Endodermal cell (in vitro differentiated cells): ENCODE data around the gene FAAH. TPM values are rescaled to one million over a fixed set of nuclear protein-coding genes. Genes with fewer than 3 reads are reported as not detected.

Experiments used
- DNase-seq: peaks from one replicate; pipeline ENCODE4 v3.0.0-alpha.2; 2017
- H3K27ac ChIP-seq: 2 replicates; pipeline ENCODE4 v1.5.1; 2013; ENCODE audit warnings: mild to moderate bottlenecking, low read depth, low read length, moderate library complexity
- H3K27me3 ChIP-seq: 2 replicates; pipeline ENCODE4 v1.6.1; 2013; ENCODE audit warnings: mild to moderate bottlenecking, low read length, moderate library complexity; ENCODE audit not compliant: insufficient read depth, control insufficient read depth, poor library complexity, severe bottlenecking
- H3K36me3 ChIP-seq: 2 replicates; pipeline ENCODE4 v1.7.0; 2013; ENCODE audit warnings: mild to moderate bottlenecking, low read length, moderate library complexity; ENCODE audit not compliant: control insufficient read depth, insufficient read depth
- H3K4me1 ChIP-seq: one replicate; pipeline ENCODE4 v1.7.0; 2013; ENCODE audit warnings: low read length; ENCODE audit not compliant: control insufficient read depth, insufficient read depth
- H3K4me3 ChIP-seq: 2 replicates; pipeline ENCODE4 v1.5.1; 2013; ENCODE audit warnings: mild to moderate bottlenecking, low read length, moderate library complexity
- H3K9ac ChIP-seq: 2 replicates; pipeline ENCODE4 v1.6.1; 2013; ENCODE audit warnings: mild to moderate bottlenecking, low read length, moderate library complexity; ENCODE audit not compliant: poor library complexity, severe bottlenecking; ENCODE audit errors: extremely low read depth
- H3K9me3 ChIP-seq: 2 replicates; pipeline ENCODE4 v1.6.1; 2013; ENCODE audit warnings: mild to moderate bottlenecking, low read length, moderate library complexity; ENCODE audit not compliant: control insufficient read depth
- H3K27ac Mint-ChIP-seq: 2 replicates; pipeline ENCODE4 v1.8.0; 2020; ENCODE audit warnings: mixed read lengths
- H3K27me3 Mint-ChIP-seq: 2 replicates; pipeline ENCODE4 v1.8.0; 2021; ENCODE audit warnings: mild to moderate bottlenecking, mixed read lengths; ENCODE audit not compliant: insufficient read depth
- H3K36me3 Mint-ChIP-seq: 2 replicates; pipeline ENCODE4 v1.8.0; 2020; ENCODE audit warnings: low read depth, mixed read lengths
- H3K4me1 Mint-ChIP-seq: 2 replicates; pipeline ENCODE4 v1.8.0; 2020; ENCODE audit warnings: mixed read lengths
- H3K4me3 Mint-ChIP-seq: 2 replicates; pipeline ENCODE4 v1.8.0; 2020; ENCODE audit warnings: mild to moderate bottlenecking, moderate library complexity, mixed read lengths
- H3K9me3 Mint-ChIP-seq: 2 replicates; pipeline ENCODE4 v1.8.0; 2020; ENCODE audit warnings: mild to moderate bottlenecking, mixed read lengths
- WGBS, 2 experiments: methylation state at CpG; one replicate each; pipeline versions ENCODE4 v1.1.5 to v1.1.7; 2013; ENCODE audit warnings: missing lambda C conversion rate in 2 of 2, mixed read lengths in 1 of 2; ENCODE audit not compliant: insufficient coverage in 1 of 2, insufficient read length in 1 of 2; 5-methylcytosine and 5-hydroxymethylcytosine counted together
- total RNA-seq, 2 donors: library from RNA; stranded (reverse); fragmentation: NEBNext Ultra II Directional in 1 of 2; extraction: Animal tissue kit (Norgen Biotek cat#: 25700) in 1 of 2; gene quantifications; 2 replicates in 1 of 2; 3 replicates in 1 of 2; pipeline ENCODE4 v1.2.1, GENCODE V29; 2021
- TF ChIP-seq, protein P1 (sequence below): fragments of 200-600 bp; sonication (generic); conservative IDR thresholded peaks from 2 replicates; pipeline ENCODE4 v1.5.0; 2021; ENCODE audit warnings: antibody characterized with exemption, mild to moderate bottlenecking

Gene FAAH
- total RNA-seq, 2 donors from 2014 or later: 27.1 to 56.6 TPM

DNA sequence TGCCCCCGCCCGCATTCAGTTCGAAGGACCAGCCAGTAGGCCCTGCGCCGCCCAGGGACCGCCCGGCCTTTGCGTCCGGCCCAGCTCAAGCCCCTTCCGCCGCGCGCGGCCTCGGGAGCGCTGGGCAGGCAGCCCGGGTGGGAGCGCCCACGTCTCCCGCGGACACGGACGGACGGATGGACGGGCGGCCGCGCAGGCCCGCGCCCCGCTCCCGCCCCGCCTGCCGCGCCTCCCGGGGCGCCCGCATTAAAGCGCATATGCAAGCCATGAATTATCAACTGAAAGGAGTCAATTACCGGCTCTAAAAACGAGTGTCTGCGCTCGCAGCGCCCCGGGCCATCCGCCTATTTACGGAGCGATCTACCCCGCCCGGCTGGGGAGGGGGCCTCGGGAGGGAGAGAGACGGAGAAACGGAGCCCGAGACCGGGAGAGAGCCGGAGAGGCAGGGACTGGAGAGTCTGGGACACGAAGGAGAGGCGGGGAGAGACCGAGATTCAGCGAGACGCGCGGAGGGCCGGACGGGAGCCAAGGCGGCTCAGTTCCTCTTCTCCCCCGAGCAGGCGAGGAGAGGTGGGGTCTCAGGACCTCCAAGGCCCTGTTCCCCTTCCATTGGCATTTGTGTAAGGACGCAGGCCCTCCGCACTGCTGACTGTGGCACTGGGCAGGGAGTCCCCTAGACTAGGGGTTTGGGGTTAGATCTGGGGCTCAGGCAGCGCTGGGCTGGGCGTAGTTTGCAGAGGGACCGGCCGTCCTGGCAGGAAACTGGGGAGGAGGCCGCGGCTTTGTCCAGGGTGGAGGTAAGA lies 54.2 kb downstream of the FAAH start:
- Mint-ChIP-seq H3K36me3 (no peaks in the 10 kb centered on the region), H3K4me3 (peak overlapping the region; percentile 59), H3K9me3 (no peaks in the 10 kb centered on the region), H3K27me3 (peaks cover 99% of the 10 kb centered on the region), H3K4me1 (peaks cover 33% of the 10 kb centered on the region), H3K27ac (no peak overlapping the region)
- TF ChIP-seq, protein P1, sequence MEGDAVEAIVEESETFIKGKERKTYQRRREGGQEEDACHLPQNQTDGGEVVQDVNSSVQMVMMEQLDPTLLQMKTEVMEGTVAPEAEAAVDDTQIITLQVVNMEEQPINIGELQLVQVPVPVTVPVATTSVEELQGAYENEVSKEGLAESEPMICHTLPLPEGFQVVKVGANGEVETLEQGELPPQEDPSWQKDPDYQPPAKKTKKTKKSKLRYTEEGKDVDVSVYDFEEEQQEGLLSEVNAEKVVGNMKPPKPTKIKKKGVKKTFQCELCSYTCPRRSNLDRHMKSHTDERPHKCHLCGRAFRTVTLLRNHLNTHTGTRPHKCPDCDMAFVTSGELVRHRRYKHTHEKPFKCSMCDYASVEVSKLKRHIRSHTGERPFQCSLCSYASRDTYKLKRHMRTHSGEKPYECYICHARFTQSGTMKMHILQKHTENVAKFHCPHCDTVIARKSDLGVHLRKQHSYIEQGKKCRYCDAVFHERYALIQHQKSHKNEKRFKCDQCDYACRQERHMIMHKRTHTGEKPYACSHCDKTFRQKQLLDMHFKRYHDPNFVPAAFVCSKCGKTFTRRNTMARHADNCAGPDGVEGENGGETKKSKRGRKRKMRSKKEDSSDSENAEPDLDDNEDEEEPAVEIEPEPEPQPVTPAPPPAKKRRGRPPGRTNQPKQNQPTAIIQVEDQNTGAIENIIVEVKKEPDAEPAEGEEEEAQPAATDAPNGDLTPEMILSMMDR: no peak
- no peak overlapping the region for H3K27ac ChIP-seq
- peaks cover 100% of the 10 kb centered on the region for H3K27me3 ChIP-seq
- peak overlapping the region; percentile 72 for H3K4me3 ChIP-seq
- WGBS, 2 experiments: 3% methylated on average over 28 to 76 of the region's 76 CpGs
- no peaks in the 10 kb centered on the region for H3K36me3 ChIP-seq
- DNase-seq: peak; percentile 85
- no peaks in the 10 kb centered on the region for H3K9me3 ChIP-seq
- no peak overlapping the region for H3K9ac ChIP-seq
- peaks cover 10% of the 10 kb centered on the region for H3K4me1 ChIP-seq

DNA sequence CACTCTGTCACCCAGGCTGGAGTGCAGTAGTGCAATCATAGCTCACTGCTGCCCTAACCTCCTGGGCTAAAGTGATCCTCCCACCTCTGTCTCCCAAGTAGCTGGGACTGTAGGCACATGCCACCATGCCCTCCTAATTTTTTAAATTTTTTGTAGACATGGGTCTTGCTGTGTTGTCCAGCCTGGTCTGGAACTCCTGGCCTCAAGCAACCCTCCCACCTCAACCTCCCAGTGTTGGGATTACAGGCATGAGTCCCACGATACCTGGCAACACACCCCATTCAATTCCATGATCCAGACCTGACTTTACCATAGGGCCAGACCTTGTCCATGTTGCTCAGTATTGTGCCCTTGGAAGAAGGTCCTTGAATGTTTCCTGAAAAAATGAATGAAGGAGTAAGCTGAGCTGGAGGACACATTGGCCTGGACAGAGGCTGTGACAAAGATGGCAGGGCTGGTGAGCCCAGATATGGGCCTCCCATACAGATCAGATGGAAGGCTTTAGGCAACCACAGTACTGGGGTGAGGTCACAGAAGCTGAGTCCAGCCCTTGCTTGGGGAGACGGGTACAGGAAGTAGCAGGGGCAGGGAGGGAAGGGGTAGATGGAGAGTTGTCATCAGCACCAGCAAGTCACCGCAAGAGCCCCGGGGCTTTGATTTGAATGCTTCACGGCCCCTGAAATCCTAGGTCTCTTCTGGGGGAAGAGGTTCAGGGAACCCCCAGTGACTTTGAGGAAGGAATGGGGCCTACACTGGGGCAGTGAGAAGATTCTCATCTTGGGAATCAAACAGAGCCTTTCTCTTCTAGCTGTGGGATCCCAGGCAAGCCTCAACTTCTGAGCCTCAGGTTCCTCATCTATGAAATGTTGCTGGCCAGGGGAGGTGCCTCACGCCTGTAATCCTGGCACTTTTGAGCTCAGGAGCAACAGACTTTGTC lies 55.4 kb downstream of the FAAH start:
- no peak overlapping the region for H3K9ac ChIP-seq
- WGBS, 2 experiments: 84 to 85% methylated on average over 4 to 6 of the region's 6 CpGs
- H3K4me3 Mint-ChIP-seq: no peak overlapping the region
- DNase-seq: no peak
- peaks cover 10% of the 10 kb centered on the region for H3K4me1 ChIP-seq
- no peak overlapping the region for H3K27ac Mint-ChIP-seq
- peaks cover 100% of the 10 kb centered on the region for H3K27me3 ChIP-seq
- H3K4me3 ChIP-seq: no peak overlapping the region
- H3K27me3 Mint-ChIP-seq: peaks cover 99% of the 10 kb centered on the region
- TF ChIP-seq, protein P1: no peak
- H3K36me3 ChIP-seq: no peaks in the 10 kb centered on the region
- H3K9me3 Mint-ChIP-seq: no peaks in the 10 kb centered on the region
- no peaks in the 10 kb centered on the region for H3K9me3 ChIP-seq
- H3K36me3 Mint-ChIP-seq: no peaks in the 10 kb centered on the region
- no peak overlapping the region for H3K27ac ChIP-seq
- H3K4me1 Mint-ChIP-seq: peaks cover 33% of the 10 kb centered on the region

DNA sequence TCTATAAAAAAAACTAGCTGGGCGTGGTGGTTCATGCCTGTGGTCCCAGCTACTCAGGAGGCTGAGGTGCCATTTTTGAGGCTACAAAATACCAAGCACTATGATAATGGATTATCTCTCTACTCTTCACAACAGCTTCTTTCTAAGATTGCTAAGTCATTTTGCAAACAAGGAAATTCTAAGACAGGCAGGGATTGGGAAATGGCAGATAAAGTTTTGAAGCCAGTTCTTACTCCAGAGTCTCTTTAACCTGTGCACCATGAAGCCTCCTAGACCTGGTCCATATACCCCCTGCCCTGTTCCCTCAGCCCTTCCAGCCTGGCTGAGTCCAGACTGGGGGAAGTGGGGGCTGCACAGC lies 56.0 kb downstream of the FAAH start:
- Mint-ChIP-seq H3K4me3 (no peak overlapping the region), H3K27ac (no peak overlapping the region), H3K4me1 (peaks cover 33% of the 10 kb centered on the region), H3K27me3 (peaks cover 99% of the 10 kb centered on the region), H3K36me3 (no peaks in the 10 kb centered on the region), H3K9me3 (no peaks in the 10 kb centered on the region)
- Histone ChIP-seq H3K4me3 (no peak overlapping the region), H3K27me3 (peaks cover 100% of the 10 kb centered on the region), H3K9ac (no peak overlapping the region), H3K4me1 (peaks cover 10% of the 10 kb centered on the region), H3K9me3 (no peaks in the 10 kb centered on the region), H3K27ac (no peak overlapping the region), H3K36me3 (no peaks in the 10 kb centered on the region)
- 85 to 86% methylated on average over 1 of the region's 1 CpG for WGBS, 2 experiments
- no peak for DNase-seq
- TF ChIP-seq, protein P1: no peak
